A673 (cell line): Measurements from ENCODE around the gene C5orf52. TPM values are rescaled to one million over a fixed set of nuclear protein-coding genes. Genes with fewer than 3 reads are reported as not detected.

Source experiments
- BruUV-seq: library from RNA; stranded (reverse); fragments of 400-500 nt; replicated peaks from 2 replicates; lab custom pipeline; 2021; lab: Mats Ljungman, UMichigan
- CTCF ChIA-PET: fragments of 300-600 bp; sonication (Branson Sonifier 250); formaldehyde crosslinking; loops from one replicate; lab custom pipeline; 2022; ENCODE audit warnings: antibody characterized with exemption; lab: Charles Lee
- POLR2A ChIA-PET: fragments of 300-600 bp; sonication (Branson Sonifier 250); formaldehyde crosslinking; loops from one replicate; lab custom pipeline; 2022; ENCODE audit warnings: antibody characterized with exemption; ENCODE audit not compliant: low non-redundant PET; lab: Charles Lee
- DNase-seq: peaks from one replicate; pipeline ENCODE4 v3.0.0-alpha.2; 2015; ENCODE audit warnings: low spot score
- H3K27ac ChIP-seq: fragments of 200-600 bp; sonication (generic); 2 replicates; pipeline ENCODE4 v1.5.1; 2016; ENCODE audit warnings: mixed run types, low read depth, mild to moderate bottlenecking, mixed read lengths, antibody characterized with exemption, low read length; ENCODE audit not compliant: poor library complexity, severe bottlenecking
- H3K27me3 ChIP-seq: fragments of 200-600 bp; sonication (generic); replicated peaks from 2 replicates; pipeline ENCODE4 v1.6.1; 2017; ENCODE audit warnings: mixed run types, low read depth, mild to moderate bottlenecking, mixed read lengths, antibody characterized with exemption, low read length; ENCODE audit not compliant: insufficient read depth, poor library complexity
- H3K36me3 ChIP-seq: fragments of 200-600 bp; sonication (generic); 2 replicates; pipeline ENCODE4 v1.6.1; 2016; ENCODE audit warnings: mixed run types, mild to moderate bottlenecking, mixed read lengths, antibody characterized with exemption, low read length; ENCODE audit not compliant: insufficient read depth, poor library complexity, severe bottlenecking
- H3K4me1 ChIP-seq: fragments of 200-600 bp; sonication (generic); 2 replicates; pipeline ENCODE4 v1.6.1; 2017; ENCODE audit warnings: mixed run types, mild to moderate bottlenecking, mixed read lengths, antibody characterized with exemption, low read length; ENCODE audit not compliant: insufficient read depth, poor library complexity, severe bottlenecking
- H3K4me3 ChIP-seq: fragments of 200-600 bp; sonication (generic); 2 replicates; pipeline ENCODE4 v1.5.1; 2016; ENCODE audit warnings: low read depth, mixed run types, mild to moderate bottlenecking, mixed read lengths, low read length; ENCODE audit not compliant: poor library complexity, severe bottlenecking
- H3K9me3 ChIP-seq: fragments of 200-600 bp; sonication (generic); 2 replicates; pipeline ENCODE4 v1.6.1; 2016; ENCODE audit warnings: mixed run types, low read depth, mild to moderate bottlenecking, mixed read lengths, antibody characterized with exemption, low read length; ENCODE audit not compliant: poor library complexity, severe bottlenecking
- EZH2 ChIP-seq: fragments of 200-600 bp; sonication (generic); IDR thresholded peaks from 2 replicates; pipeline ENCODE4 v1.6.1; 2017; ENCODE audit warnings: borderline replicate concordance, low read depth, mild to moderate bottlenecking, mixed read lengths, antibody characterized with exemption, low read length; ENCODE audit not compliant: poor library complexity, severe bottlenecking
- intact Hi-C: fragments of 100-400 bp; cut with micrococcal nuclease; formaldehyde crosslinking; loops from one replicate; pipeline ENCODE4 v1.10.0; 2022; ENCODE audit not compliant: unreplicated experiment
- total RNA-seq: library from RNA; stranded (reverse); gene quantifications from 2 replicates; pipeline ENCODE4 v1.2.3, GENCODE V29; 2021
- TF ChIP-seq, protein P1 (sequence below): fragments of 300-800, 200-600 bp; sonication (generic); conservative IDR thresholded peaks from 2 replicates; pipeline ENCODE4 v1.5.1; 2017; ENCODE audit warnings: low read depth, mild to moderate bottlenecking, antibody characterized with exemption, low read length, moderate library complexity, mixed read lengths

Gene C5orf52
- total RNA-seq, 1 experiment from 2014 or later: not detected

GRCh38 chr5:157714596-157714864, 43.2 kb downstream of the C5orf52 start:
- peaks cover 5% of the 10 kb centered on the region for H3K4me1 ChIP-seq
- no peak for DNase-seq
- intact Hi-C loops: no loop called here
- CTCF ChIA-PET: no interaction called here
- POLR2A ChIA-PET: no interaction called here
- no TSS peak for BruUV-seq
- no peaks in the 10 kb centered on the region for H3K9me3 ChIP-seq
- TF ChIP-seq EZH2: no peak
- TF ChIP-seq, protein P1, sequence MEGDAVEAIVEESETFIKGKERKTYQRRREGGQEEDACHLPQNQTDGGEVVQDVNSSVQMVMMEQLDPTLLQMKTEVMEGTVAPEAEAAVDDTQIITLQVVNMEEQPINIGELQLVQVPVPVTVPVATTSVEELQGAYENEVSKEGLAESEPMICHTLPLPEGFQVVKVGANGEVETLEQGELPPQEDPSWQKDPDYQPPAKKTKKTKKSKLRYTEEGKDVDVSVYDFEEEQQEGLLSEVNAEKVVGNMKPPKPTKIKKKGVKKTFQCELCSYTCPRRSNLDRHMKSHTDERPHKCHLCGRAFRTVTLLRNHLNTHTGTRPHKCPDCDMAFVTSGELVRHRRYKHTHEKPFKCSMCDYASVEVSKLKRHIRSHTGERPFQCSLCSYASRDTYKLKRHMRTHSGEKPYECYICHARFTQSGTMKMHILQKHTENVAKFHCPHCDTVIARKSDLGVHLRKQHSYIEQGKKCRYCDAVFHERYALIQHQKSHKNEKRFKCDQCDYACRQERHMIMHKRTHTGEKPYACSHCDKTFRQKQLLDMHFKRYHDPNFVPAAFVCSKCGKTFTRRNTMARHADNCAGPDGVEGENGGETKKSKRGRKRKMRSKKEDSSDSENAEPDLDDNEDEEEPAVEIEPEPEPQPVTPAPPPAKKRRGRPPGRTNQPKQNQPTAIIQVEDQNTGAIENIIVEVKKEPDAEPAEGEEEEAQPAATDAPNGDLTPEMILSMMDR: no peak
- no peaks in the 10 kb centered on the region for H3K36me3 ChIP-seq
- H3K27me3 ChIP-seq: no peaks in the 10 kb centered on the region
- H3K4me3 ChIP-seq: no peak overlapping the region
- H3K27ac ChIP-seq: no peak overlapping the region

DNA sequence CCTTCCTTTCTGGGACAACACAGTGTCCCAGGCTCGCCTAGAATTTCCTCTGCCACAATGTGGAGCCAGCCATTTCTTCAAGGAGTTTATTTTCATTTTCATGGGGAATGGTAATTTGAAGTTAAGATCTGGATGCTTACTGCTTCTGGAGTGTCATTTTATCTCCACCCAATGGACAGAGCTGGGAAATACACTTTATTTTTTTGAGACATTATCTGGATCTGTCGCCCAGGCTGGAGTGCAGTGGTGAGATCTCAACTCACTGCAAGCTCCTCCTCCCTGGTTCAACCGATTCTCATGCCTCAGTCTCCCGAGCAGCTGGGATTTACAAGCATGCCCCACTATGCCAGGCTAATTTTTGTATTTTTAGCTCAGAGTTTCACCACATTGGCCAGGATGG, 47.2 kb downstream of the C5orf52 start:
- Histone ChIP-seq H3K4me3 (no peak overlapping the region), H3K27ac (no peak overlapping the region), H3K36me3 (no peaks in the 10 kb centered on the region), H3K4me1 (no peaks in the 10 kb centered on the region), H3K27me3 (no peaks in the 10 kb centered on the region), H3K9me3 (no peaks in the 10 kb centered on the region)
- POLR2A ChIA-PET: interaction anchor here (0.6 kb wide), 1 partner anchor 14 kb away, joined by 3 read pairs; no protein-coding TSS in a partner anchor
- intact Hi-C loops: loop anchor here (1.0 to 5.0 kb wide), 3 partner anchors 46 to 394 kb away; partner anchors contain the start of gene C5orf52
- BruUV-seq: no TSS peak
- DNase-seq: peak; percentile 67
- CTCF ChIA-PET: interaction anchor here (1.1 to 2.0 kb wide), 3 partner anchors 50 to 390 kb away, joined by 5 to 17 read pairs (median 7); no protein-coding TSS in a partner anchor
- no peak for TF ChIP-seq EZH2
- TF ChIP-seq, protein P1: peak; percentile 56

DNA sequence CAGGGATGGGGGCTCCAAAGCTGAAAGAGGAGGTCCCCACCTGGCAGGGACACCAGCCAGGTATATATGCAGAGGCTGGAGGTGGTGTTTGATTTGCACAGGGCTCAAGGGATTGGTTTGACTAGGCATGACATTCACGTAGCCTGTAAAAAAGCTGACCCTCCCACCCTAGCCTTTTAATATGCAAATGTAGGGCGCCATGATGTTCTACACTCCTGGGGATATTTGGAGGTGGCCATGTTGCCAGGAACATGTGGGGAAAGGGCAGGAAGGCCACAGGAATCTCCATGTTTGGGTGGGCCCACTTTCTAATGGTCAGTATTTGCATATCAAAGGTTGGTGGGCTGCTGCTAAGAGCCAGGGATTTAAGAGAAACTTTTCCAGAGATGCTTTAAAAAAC, 47.9 kb downstream of the C5orf52 start:
- Histone ChIP-seq H3K4me3 (no peak overlapping the region), H3K9me3 (no peaks in the 10 kb centered on the region), H3K27me3 (no peaks in the 10 kb centered on the region), H3K4me1 (no peaks in the 10 kb centered on the region), H3K27ac (no peak overlapping the region), H3K36me3 (no peaks in the 10 kb centered on the region)
- ChIA-PET POLR2A (no interaction called here), CTCF (interaction anchor here (1.1 to 1.2 kb wide), 2 partner anchors 240 to 391 kb away, joined by 5 to 7 read pairs; no protein-coding TSS in a partner anchor)
- TF ChIP-seq, protein P1: no peak
- no peak for TF ChIP-seq EZH2
- BruUV-seq: no TSS peak
- DNase-seq: no peak
- intact Hi-C loops: loop anchor here (5.0 kb wide), 2 partner anchors 47 to 242 kb away; partner anchors contain the start of gene C5orf52
